Measurements from ENCODE around the gene ACOX2.

ACOX2 gene

DNA sequence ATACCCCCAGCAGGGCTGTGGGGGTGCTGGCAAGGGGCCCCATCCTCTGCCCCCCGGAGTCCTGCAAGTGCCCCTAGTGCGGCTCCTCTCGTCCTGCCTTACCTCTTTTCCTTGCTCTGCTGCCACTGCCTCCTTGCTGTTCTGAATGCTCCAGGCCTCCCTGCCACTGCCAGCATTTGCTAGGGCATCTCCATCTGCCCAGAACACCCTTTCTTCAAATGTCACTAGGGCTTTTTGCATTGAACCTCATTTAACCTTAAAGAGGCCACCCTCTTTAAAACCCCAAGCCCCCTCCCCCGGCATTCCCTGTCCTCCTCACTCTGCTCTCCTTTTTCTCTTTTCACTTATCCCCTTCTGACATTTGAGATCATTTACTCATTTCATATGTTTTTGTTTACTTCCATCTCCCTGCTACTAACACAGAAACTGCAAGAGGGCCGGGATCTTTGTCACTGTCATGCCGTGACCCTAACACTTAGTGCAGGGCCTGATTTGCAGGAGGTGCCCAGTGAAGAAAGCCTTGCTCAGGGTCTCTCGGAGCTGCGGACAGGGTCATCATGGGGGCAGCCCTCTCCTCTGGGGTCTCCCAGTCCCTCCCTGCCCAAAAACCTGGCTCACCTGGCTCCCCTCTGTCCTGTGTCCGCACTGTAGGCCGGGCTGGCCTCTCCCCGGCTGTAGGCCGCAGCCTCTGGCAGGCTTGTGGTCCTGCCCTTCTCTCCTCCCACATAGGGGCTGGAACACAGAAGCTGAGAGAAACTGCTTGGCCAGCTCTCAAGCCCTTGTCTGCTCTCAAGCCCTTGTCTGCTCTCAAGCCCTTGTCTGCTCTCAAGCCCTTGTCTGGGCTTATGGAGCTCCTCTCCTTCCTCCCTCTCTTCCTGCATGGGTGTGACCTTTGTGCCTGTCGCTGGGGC is at the start of gene ACOX2:
Gene ACOX2 (minus strand): TSS at position 690 of the 911 bp plus-strand sequence. CDS start 2,084 bp downstream, outside the sequence.
- Histone ChIP-seq H3K9me3 (ENCODE audit: control insufficient read depth in 2 of 2, low read length in 2 of 2) (no peaks in the 10 kb centered on the region), H3K27me3 (ENCODE audit: control insufficient read depth in 1 of 2, insufficient read depth in 2 of 2, low read length in 2 of 2) (no peaks in the 10 kb centered on the region), H3K27ac (ENCODE audit: low read length) (peak within 1 kb of the TSS; percentile 70), H3K36me3 (ENCODE audit: control insufficient read depth in 2 of 2, insufficient read depth in 2 of 2, low read length in 2 of 2) (peaks cover 8 to 12% of the 10 kb centered on the region in 2 donors), H3K9ac (ENCODE audit: low read length in 2 of 2) (peak within 1 kb of the TSS; percentile 76 to 90), H3K4me1 (ENCODE audit: control insufficient read depth, insufficient read depth, low read length) (peaks cover 28% of the 10 kb centered on the region), H3K4me3 (ENCODE audit: low read length in 2 of 2) (peak within 1 kb of the TSS; percentile 52 to 78)

DNA sequence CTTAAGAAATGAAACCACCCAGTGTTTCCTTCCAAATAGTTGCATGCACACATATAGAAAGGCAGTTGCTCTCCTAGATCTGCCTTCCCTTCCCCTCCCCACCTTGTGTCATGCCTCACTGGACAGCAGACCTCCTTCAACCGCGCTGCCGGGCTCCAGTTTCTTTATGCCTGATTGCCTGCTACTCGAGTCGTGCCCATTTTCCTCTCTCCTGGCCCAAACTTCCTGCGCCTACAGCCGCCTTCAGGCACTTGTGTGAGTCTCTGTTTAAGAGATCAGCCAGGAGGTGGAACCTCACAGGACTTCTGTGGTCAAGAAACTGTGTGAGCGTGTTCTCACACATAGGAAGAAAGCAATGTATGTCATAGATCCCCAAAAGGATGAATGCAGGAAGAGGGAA is 49.0 kb upstream of the ACOX2 start:
- Histone ChIP-seq H3K4me1 (ENCODE audit: control insufficient read depth, insufficient read depth, low read length) (peaks cover 12% of the 10 kb centered on the region), H3K4me3 (ENCODE audit: low read length in 2 of 2) (peak overlapping the region in 1 of 2 donors; percentile 88)

DNA sequence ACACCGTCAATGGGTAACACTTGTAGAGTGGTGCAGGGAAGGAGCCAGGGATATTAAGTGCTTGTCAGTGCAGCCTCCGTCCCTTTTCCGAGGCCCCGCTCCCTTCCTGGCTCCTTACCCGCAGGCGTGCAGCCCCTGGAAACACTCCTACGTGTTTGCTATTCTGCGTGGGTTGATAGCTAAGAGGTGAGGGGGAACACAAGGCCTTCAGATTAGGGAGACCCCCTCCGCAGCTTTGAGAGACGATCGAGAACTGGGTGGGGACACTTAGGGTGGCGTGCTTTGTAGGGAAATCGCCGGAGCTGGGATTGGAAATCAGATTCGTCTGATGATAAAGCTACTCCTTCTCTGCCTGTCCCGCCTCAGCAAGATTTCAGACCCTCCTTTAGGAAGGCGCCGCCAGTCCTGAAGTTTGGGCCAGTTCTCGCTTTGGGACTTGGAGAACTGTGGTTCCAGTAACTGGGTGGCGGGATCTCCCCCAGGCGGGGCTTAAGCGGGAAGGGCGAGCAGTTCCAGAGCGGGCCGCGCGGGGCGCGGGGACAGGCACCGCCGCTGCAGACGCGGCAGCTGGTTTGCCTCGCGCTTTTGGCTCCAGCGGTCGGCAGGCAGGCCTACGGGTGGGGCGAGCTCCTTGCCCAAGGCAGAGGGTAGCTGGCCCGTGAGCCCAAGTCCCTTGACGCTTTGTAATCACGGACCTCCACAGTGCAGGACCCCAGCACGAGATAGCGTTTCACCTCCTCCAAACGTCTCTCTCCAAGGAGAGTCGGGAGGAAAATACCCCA is 48.2 kb upstream of the ACOX2 start:
- H3K9me3 ChIP-seq (ENCODE audit: control insufficient read depth in 2 of 2, low read length in 2 of 2): no peaks in the 10 kb centered on the region
- H3K9ac ChIP-seq (ENCODE audit: low read length in 2 of 2): peak overlapping the region; percentile 63 to 83
- peak overlapping the region; percentile 69 to 88 for H3K4me3 ChIP-seq (ENCODE audit: low read length in 2 of 2)
- H3K36me3 ChIP-seq (ENCODE audit: control insufficient read depth in 2 of 2, insufficient read depth in 2 of 2, low read length in 2 of 2): no peaks in the 10 kb centered on the region
- peak overlapping the region; percentile 76 for H3K27ac ChIP-seq (ENCODE audit: low read length)
- peaks cover 12% of the 10 kb centered on the region for H3K4me1 ChIP-seq (ENCODE audit: control insufficient read depth, insufficient read depth, low read length)
- H3K27me3 ChIP-seq (ENCODE audit: control insufficient read depth in 1 of 2, insufficient read depth in 2 of 2, low read length in 2 of 2): peaks cover 16 to 18% of the 10 kb centered on the region in 2 donors

More for the DNA sequence above, 49.0 kb upstream of the ACOX2 start:
- Histone ChIP-seq H3K36me3 (ENCODE audit: control insufficient read depth in 2 of 2, insufficient read depth in 2 of 2, low read length in 2 of 2) (no peaks in the 10 kb centered on the region), H3K27ac (ENCODE audit: low read length) (no peak overlapping the region), H3K9ac (ENCODE audit: low read length in 2 of 2) (no peak overlapping the region), H3K27me3 (ENCODE audit: control insufficient read depth in 1 of 2, insufficient read depth in 2 of 2, low read length in 2 of 2) (peaks cover 16 to 18% of the 10 kb centered on the region in 2 donors), H3K9me3 (ENCODE audit: control insufficient read depth in 2 of 2, low read length in 2 of 2) (no peaks in the 10 kb centered on the region)

DNA sequence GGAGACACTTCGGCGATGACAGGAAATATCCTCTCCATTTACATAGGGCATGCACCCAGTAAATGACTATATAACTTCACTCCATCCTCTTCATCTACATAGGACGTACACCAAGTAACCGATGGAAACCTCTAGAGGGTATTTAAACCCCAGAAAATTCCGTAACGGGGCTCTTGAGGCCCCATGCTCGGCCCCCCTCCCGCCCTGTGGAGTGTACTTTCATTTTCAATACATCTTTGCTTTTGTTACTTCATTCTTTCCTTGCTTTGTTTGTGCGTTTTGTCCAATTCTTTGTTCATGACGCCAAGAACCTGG is 47.7 kb upstream of the ACOX2 start:
- H3K4me1 ChIP-seq (ENCODE audit: control insufficient read depth, insufficient read depth, low read length): peaks cover 12% of the 10 kb centered on the region
- H3K4me3 ChIP-seq (ENCODE audit: low read length in 2 of 2): peak overlapping the region; percentile 69 to 88
- peak overlapping the region; percentile 63 to 83 for H3K9ac ChIP-seq (ENCODE audit: low read length in 2 of 2)
- no peaks in the 10 kb centered on the region for H3K9me3 ChIP-seq (ENCODE audit: control insufficient read depth in 2 of 2, low read length in 2 of 2)
- peak overlapping the region; percentile 76 for H3K27ac ChIP-seq (ENCODE audit: low read length)
- no peaks in the 10 kb centered on the region for H3K36me3 ChIP-seq (ENCODE audit: control insufficient read depth in 2 of 2, insufficient read depth in 2 of 2, low read length in 2 of 2)
- peaks cover 16 to 18% of the 10 kb centered on the region in 2 donors for H3K27me3 ChIP-seq (ENCODE audit: control insufficient read depth in 1 of 2, insufficient read depth in 2 of 2, low read length in 2 of 2)

DNA sequence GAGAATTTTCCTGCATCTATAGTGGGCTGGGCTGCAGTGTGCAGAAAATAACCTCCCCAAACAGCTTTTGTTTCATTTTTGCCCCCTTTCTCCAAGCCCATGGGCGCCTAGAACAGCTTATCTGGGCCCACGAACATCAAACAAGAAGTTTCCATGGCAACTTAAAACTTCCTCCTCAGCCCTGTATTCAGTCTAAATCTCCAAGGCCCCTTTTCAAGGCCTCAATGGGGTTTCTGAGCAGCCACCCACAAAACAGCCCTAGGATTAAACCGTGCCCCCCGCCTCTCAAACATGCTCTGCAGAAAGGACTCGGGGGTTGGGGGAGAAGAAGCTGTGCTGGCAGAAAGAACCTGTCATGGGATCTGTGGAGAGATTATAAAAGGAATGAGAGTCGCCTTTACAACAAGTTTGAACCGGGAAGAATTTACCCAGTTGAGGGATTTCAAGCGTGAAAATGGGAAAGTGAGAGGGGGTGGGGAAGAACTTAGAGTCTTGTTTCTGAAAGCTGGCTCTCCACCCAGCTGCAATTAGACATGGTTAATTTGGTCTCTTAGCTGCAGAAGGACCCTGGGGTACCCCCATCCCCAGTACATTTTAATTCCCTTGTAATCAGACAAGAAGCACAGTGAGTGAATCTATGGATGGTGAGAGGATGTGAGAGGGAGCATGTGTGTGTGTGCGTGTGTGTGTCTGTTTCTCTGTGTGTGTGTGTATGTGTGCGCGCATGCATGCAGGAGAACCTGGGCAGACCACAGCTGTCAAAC is 44.5 kb upstream of the ACOX2 start:
- no peak overlapping the region for H3K9ac ChIP-seq (ENCODE audit: low read length in 2 of 2)
- no peak overlapping the region for H3K4me3 ChIP-seq (ENCODE audit: low read length in 2 of 2)
- H3K27me3 ChIP-seq (ENCODE audit: control insufficient read depth in 1 of 2, insufficient read depth in 2 of 2, low read length in 2 of 2): peaks cover 3 to 6% of the 10 kb centered on the region in 2 donors
- H3K4me1 ChIP-seq (ENCODE audit: control insufficient read depth, insufficient read depth, low read length): peaks cover 17% of the 10 kb centered on the region
- H3K36me3 ChIP-seq (ENCODE audit: control insufficient read depth in 2 of 2, insufficient read depth in 2 of 2, low read length in 2 of 2): no peaks in the 10 kb centered on the region
- H3K9me3 ChIP-seq (ENCODE audit: control insufficient read depth in 2 of 2, low read length in 2 of 2): no peaks in the 10 kb centered on the region
- no peak overlapping the region for H3K27ac ChIP-seq (ENCODE audit: low read length)

DNA sequence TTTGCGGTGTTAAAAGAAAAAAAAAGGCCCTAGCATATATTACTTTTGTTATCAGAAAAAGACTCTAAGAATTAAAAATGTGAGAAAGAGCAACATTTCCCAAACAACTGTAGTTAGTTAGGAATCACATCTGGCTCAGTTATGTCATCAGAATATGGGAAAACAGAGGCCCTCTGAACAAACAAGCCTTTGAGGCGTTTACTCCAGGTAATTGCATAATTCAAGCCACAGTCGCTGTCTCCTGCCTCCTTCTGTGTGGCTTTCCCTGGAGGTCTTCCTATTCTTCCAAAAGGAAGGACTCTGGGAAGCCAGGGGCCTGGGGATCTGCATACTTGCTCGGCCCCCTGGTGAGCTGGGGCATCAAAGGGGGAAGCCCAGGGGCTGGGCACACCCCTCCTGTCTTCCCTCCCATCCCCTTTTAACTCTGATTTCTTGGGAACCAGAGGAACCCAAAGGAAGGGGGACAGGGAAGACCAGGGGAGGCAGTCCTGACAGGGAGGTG is 43.9 kb upstream of the ACOX2 start:
- Histone ChIP-seq H3K27ac (ENCODE audit: low read length) (no peak overlapping the region), H3K4me1 (ENCODE audit: control insufficient read depth, insufficient read depth, low read length) (peaks cover 15% of the 10 kb centered on the region), H3K9me3 (ENCODE audit: control insufficient read depth in 2 of 2, low read length in 2 of 2) (no peaks in the 10 kb centered on the region), H3K4me3 (ENCODE audit: low read length in 2 of 2) (no peak overlapping the region), H3K9ac (ENCODE audit: low read length in 2 of 2) (no peak overlapping the region), H3K36me3 (ENCODE audit: control insufficient read depth in 2 of 2, insufficient read depth in 2 of 2, low read length in 2 of 2) (no peaks in the 10 kb centered on the region), H3K27me3 (ENCODE audit: control insufficient read depth in 1 of 2, insufficient read depth in 2 of 2, low read length in 2 of 2) (no peaks in the 10 kb centered on the region)

DNA sequence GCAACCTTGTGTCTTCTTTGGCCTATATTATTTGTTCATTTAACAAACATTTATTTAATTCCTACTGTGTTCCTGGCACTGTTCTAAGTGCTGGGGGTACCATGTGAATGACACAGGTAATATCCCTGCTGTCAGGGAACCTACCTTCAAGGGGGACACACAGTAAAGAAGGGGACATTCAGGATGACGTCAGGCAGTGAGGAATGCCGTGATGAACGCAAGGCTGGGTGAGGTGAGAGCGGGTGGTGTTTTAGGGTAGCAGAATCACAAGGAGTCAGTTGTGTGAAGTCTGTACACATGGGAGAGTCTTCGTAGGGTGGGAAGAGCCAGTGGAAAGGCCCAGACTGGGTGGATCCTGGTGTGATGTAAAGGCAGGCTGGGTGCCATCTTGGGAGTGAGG is 41.9 kb upstream of the ACOX2 start:
- peaks cover 17% of the 10 kb centered on the region for H3K4me1 ChIP-seq (ENCODE audit: control insufficient read depth, insufficient read depth, low read length)
- no peaks in the 10 kb centered on the region for H3K36me3 ChIP-seq (ENCODE audit: control insufficient read depth in 2 of 2, insufficient read depth in 2 of 2, low read length in 2 of 2)
- H3K9me3 ChIP-seq (ENCODE audit: control insufficient read depth in 2 of 2, low read length in 2 of 2): no peaks in the 10 kb centered on the region
- no peak overlapping the region for H3K4me3 ChIP-seq (ENCODE audit: low read length in 2 of 2)
- no peak overlapping the region for H3K27ac ChIP-seq (ENCODE audit: low read length)
- no peak overlapping the region for H3K9ac ChIP-seq (ENCODE audit: low read length in 2 of 2)
- H3K27me3 ChIP-seq (ENCODE audit: control insufficient read depth in 1 of 2, insufficient read depth in 2 of 2, low read length in 2 of 2): no peaks in the 10 kb centered on the region

DNA sequence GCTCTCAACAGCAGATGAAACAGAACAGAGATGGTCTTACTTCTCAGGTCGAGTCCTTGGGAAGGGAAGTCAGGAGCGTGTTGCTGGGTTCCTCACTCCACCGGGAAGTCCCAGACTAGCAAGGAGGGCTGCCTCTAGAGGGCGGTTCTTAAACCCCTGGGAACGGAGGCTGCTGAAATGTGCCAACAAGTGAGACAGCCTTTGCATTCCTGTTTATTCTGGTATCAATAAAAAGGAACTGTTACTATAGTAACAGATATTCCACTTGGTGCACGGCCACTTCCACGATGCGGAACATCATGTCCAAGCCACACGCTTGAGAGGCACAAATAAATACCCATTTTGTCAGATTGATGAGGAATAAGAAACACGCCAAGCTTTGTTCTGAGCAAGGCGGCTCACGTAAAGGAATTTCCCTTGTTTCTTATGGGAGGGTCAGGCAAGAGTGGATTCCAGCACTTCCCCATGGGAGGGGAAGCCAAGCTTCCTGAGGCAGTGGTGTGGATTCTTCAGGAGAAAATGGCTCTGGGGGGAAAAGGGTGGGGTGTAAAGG is 40.4 kb upstream of the ACOX2 start, which contains the start of gene FAM107A:
Gene FAM107A (minus strand): TSS at position 123 of the 553 bp plus-strand sequence. CDS start 7,531 bp downstream, outside the sequence.
- Histone ChIP-seq H3K9ac (ENCODE audit: low read length in 2 of 2) (peak within 1 kb of the TSS in 1 of 2 donors; percentile 58), H3K4me1 (ENCODE audit: control insufficient read depth, insufficient read depth, low read length) (peaks cover 21% of the 10 kb centered on the region), H3K4me3 (ENCODE audit: low read length in 2 of 2) (peak within 1 kb of the TSS in 1 of 2 donors; percentile 52), H3K27me3 (ENCODE audit: control insufficient read depth in 1 of 2, insufficient read depth in 2 of 2, low read length in 2 of 2) (no peaks in the 10 kb centered on the region), H3K36me3 (ENCODE audit: control insufficient read depth in 2 of 2, insufficient read depth in 2 of 2, low read length in 2 of 2) (no peaks in the 10 kb centered on the region), H3K9me3 (ENCODE audit: control insufficient read depth in 2 of 2, low read length in 2 of 2) (no peaks in the 10 kb centered on the region), H3K27ac (ENCODE audit: low read length) (peak within 1 kb of the TSS; percentile 62)

DNA sequence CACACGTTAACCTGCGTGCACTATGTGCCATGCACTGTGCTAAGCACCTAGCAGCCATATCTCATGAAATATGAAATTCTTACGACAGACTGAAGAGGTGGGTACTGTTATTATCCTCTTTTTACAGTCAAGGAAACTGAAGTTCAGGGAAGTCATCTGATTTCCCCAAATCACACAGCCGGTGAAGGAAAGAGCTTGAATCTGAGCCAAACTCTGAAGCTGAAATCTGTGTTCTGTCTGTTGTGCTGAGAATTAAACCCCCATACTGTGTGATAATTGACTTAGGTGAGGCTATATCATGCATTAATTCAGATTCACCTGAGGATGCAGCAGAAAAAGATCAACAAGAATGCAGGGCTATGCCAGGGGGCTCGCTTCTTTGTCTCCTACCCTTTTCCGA is 39.7 kb upstream of the ACOX2 start:
- Histone ChIP-seq H3K27me3 (ENCODE audit: control insufficient read depth in 1 of 2, insufficient read depth in 2 of 2, low read length in 2 of 2) (no peaks in the 10 kb centered on the region), H3K4me3 (ENCODE audit: low read length in 2 of 2) (peak overlapping the region in 1 of 2 donors; percentile 52), H3K9ac (ENCODE audit: low read length in 2 of 2) (peak overlapping the region in 1 of 2 donors; percentile 58), H3K36me3 (ENCODE audit: control insufficient read depth in 2 of 2, insufficient read depth in 2 of 2, low read length in 2 of 2) (no peaks in the 10 kb centered on the region), H3K27ac (ENCODE audit: low read length) (peak overlapping the region; percentile 62), H3K9me3 (ENCODE audit: control insufficient read depth in 2 of 2, low read length in 2 of 2) (peaks cover 0 to 3% of the 10 kb centered on the region in 2 donors), H3K4me1 (ENCODE audit: control insufficient read depth, insufficient read depth, low read length) (peaks cover 21% of the 10 kb centered on the region)
